SKM-1 (cell line): ENCODE measurements around the gene THRB.
"Not testable (repeated sequence)": the region's sequence is repeated elsewhere in the genome, so short reads cannot be mapped to it uniquely, and the experiment has no call there.

Experiments
- DNase-seq: peaks from one replicate; lab custom pipeline; 2025; ENCODE audit not compliant: unreplicated experiment; lab: John Stamatoyannopoulos, UW

THRB gene

DNA sequence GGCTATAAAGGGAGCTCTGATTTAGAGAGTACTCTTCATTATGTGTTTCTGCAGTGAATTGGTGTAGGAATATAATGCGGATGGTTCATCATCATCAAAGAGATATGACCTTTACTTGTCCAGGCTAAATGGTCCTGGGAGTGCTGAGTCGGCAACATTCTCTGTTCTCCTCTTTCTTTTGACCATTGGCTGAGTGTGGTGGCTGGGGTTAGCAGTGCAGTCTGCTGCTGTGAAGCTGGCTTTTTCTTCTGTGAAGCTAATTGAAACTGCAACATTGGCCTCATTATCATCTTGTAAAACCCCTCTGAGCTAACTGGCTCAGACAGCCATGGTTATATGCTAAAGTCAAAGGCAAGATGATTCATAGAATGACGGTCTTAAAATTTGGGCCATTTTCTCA is 83.8 kb downstream of the THRB start:
- DNase-seq: no peak

GRCh38 chr3:24407980-24408680 is 86.5 kb downstream of the THRB start:
- no peak for DNase-seq

DNA sequence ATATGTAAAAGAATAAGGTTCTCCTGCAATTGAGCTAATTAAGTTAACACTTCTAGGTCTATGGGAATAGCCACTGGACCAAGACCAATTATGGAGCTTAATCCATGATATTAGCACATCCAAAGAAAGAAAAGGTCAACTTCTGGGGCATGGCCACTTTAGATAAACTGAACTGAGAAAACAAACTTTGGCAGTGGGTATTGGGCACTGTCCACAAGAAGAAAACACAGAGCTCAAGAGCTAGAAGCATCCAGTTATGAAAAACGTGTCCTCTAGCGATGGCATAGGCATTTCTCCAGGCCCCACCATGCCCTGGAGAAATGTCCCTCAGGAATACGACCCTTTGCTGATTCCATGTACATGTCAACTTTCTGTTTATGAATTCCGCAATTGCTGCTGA is 87.8 kb downstream of the THRB start:
- DNase-seq: no peak

DNA sequence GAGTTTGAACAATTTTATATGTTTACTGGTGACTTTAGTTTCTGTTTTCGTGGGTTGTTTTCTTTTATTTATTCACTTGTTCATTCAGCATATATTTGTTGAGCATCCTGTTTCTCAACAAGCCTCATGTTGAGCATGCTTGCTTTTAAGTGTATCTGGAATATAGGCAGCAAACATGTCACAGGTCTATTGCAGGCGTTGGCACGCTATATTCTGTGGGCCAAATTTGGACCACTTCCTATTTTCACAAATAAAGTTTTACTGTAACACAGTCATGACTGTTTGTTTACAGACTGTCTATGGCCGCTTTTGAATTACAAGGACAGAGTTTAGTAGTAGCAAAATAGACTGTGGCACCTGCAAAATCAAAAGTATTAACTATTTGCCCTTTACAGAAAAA is 89.6 kb downstream of the THRB start:
- no peak for DNase-seq

DNA sequence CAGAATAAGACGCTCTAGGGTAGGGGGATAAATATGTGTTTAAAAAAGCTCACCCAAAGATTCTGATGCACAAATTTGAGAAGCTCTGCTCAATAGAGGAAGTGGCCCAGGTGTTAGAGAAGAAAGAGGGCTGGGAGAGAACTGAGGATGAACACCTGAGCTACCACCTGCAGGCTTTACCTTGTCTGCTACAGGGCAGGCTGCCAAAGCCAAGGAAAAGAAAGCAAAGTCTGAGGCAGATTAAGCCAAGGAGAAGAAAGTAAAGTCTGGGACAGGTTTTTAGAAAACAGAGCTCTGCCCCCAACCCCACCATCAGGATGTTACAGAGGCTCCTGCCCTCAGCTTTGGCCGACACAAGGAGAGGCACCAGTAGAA is 92.9 kb downstream of the THRB start:
- DNase-seq: no peak

- no peak for DNase-seq
These were observed 93.4 kb downstream of the THRB start for GRCh38 chr3:24401090-24401810.

DNA sequence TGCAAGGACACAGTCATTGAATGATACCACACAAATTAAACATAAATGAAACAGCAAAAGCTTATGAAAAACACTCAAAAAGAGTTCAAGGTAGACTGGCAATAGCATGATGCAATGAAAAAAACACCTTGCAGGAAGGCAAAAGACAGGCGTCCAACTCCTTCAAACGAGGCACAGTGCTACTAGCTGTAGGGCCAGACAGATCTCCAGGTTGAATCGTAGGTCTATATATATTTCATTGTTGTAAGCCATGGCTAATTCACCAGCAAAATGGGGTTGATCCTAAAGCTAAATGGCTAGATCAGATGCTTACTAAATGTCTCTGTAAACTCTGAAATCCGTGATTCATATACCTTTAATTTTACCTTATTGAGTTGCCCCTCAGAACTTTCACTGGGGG is 94.2 kb downstream of the THRB start:
- DNase-seq: no peak

- no peak for DNase-seq
These were observed 94.6 kb downstream of the THRB start for GRCh38 chr3:24400015-24400414.

DNA sequence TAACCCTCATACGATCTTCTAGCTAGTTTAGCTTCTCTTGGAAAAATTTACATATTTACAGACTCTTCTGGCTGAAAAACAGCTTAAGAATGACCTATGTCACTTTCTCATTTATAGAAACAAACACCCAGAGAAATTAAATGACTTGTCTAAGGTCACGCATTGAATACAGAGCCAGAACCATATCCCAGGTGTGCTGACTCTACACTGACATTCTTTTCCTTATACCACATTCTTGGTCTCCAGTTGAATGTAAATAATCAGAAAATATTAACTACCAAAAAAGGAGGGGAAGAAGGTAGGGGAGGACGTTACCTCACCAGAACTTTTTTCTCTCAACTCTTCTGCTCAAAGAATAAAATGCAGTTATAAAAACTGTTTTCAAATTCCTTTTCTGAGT is 95.0 kb downstream of the THRB start:
- no peak for DNase-seq

DNA sequence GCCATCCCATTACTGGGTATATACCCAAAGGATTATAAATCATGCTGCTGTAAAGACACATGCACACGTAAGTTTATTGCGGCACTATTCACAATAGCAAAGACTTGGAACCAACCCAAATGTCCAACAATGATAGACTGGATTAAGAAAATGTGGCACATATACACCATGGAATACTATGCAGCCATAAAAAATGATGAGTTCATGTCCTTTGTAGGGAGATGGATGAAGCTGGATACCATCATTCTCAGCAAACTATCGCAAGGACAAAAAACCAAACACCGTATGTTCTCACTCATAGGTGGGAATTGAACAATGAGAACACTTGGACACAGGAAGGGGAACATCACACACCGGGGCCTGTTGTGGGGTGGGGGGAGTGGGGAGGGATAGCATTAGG is 95.9 kb downstream of the THRB start:
- DNase-seq: not testable (repeated sequence)

- no peak for DNase-seq
These were observed 98.3 kb downstream of the THRB start for GRCh38 chr3:24396338-24396737.

GRCh38 chr3:24394754-24395153 is 99.9 kb downstream of the THRB start:
- DNase-seq: no peak

- no peak for DNase-seq
These were observed 101.3 kb downstream of the THRB start for GRCh38 chr3:24393316-24393715.

GRCh38 chr3:24390169-24391130 is 104.2 kb downstream of the THRB start:
- no peak for DNase-seq

DNA sequence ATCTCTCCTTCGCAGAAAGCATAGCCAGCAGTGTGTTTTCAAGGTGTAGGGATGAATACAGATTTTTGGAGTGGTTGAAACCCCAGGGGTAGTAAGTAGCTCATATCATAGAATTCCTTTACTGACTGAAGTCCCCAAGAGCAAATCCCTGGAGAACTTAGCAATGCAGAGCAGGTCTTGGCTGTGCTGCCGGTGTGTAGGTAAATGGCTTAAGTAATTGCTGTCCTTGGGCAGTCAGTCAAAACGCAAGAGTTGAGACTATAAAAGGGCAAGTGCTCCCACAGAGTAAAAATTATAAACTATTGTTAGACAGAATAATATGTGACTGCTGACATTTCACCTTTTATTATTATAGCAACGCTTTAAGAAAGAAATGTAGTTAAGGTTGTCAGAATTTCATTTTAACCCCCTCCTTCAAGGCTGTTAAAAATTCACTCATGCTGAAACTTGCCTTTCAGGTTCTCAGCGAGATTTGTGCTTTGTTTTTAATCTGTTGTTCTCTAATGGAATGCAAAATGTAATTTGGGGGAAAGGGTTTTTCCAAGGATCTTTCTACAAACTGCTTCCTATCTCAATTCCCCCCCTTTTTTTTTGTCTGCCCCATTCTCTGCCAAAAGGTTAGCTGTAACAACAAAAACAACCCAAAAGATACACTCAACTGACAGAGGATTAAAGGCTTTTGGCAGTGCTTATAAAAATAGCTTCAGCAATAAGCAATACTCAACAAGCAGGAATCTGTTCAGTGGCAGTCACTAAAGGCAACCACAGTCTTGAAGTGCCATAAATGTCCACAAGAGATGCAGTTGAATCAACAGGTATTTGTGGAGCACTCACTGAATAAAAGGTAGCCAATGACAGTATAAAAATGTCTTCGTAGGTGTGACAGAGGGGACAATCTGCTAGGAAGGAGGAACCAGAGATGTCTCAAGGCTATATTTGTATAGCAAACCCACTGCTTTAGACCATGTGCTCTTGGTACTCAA is 105.3 kb downstream of the THRB start:
- no peak for DNase-seq

DNA sequence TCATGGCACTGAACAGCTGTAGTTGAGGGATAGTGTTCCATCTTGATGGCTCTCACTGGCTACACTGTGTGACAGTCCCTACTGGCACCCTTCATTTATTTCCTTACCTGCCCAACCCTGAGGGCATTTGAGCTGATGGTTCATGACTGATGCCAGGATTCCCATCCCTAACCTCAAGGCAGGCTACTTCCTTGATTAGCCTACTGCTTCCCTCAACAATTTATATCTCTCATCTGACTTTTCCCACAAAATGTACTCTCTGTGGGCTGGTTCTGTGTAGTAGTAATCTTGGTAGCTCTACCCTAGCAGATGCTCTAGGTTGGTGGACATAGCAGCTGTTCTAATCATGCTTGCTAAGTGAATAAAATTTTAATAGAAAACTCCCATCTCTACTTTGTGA is 106.0 kb downstream of the THRB start:
- DNase-seq: no peak

GRCh38 chr3:24388159-24388558 is 106.5 kb downstream of the THRB start:
- DNase-seq: no peak

DNA sequence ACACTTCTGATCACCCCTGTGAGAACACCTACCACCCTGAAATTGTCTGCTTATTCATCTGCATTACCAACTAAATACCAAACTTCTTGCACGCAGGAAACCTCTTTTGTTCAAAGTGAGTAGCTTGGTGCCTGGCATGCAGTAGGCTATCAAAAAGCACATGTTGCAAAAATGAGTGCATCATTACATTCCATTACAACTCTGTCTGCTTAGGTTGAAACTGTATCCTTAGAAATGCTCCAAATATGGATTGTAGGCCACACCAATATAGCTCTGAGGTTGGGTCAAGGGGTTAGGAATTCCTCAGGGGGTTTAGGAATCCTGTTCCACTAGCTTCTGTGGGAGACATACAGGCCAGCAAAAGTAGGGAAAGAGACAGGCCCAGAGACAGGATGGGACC is 107.2 kb downstream of the THRB start:
- DNase-seq: no peak

- no peak for DNase-seq
These were observed 107.7 kb downstream of the THRB start for GRCh38 chr3:24387000-24387399.

GRCh38 chr3:24386458-24386857 is 108.2 kb downstream of the THRB start:
- no peak for DNase-seq
